ENCODE measurements around the gene ZNF425.
A peak's percentile ranks its signal among the peaks of the same experiment; 100 is the strongest.
"Not testable (repeated sequence)": the region's sequence is repeated elsewhere in the genome, so short reads cannot be mapped to it uniquely, and the experiment has no call there.

ZNF425 gene, protein sequence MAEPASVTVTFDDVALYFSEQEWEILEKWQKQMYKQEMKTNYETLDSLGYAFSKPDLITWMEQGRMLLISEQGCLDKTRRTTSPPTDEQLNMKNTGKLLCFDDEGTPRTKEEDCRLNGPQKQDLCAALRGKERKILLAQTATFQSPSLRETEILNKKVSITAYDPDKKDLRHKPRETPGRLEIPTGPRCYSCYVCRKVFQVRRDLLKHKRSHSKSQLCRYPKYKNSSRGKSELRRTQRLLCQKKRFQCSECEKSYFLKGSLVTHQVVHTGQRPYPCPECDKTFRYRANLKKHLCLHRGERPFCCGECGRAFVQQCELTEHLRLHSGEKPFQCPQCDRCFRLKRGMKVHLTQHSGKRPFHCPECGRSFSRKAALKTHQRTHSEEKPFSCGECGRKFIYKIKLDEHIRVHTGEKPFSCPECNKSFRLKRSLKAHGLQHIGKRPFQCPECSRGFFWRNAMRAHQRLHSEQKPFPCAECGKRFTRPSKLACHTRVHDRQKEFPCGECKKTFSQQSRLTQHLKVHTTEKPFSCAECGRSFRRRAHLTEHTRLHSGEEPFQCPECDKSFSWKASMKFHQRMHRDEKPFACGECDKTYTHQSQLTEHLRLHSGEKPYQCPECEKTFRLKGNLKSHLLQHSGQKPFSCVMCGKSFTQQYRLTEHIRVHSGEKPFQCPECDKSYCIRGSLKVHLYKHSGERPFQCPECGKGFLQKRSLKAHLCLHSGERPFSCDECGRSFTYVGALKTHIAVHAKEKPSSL

DNA sequence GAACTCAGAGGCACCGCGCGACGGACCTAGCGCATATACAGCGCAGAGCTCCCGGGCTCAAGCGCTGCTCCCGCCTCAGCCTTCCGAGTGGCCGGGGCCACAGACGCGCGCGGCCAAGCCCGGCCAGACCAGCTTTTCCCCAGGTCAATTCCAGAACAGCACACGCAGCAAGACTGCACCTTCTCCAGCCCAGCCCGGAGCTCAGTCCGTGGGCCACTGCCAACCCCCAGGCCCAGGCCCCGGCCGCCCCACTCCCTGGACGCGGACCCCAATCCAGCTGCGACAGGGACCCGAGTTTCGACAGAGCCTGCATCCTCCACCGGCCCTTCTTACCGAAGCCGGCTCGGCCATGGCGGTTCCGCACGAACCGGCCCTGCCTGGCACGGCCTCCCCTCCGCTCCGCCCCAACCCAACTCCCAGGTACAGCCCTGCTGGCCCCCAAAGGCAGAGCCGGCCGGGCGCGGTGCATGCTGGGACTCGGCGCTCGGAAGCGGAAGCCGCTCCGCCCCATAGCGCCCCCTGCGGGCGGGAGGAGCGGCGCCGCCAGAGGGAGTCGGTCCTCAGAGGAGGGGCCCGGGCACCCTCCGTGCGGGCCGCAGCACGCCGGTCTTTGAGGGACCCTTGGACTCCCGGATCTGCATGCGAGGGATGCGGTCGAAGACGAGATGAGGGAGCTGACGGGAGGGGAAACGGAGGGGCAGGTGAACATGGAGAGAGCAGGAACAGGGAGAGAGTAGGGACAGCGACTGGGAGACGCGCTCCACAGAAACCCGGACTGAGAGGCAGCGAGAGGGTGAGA lies at the start of gene ZNF425:
ZNF425 (minus strand) TSS at position 462 of the 799 bp plus-strand sequence; CDS start at position 351, 111 bp downstream.
- DNase-seq: peak; percentile 95

DNA sequence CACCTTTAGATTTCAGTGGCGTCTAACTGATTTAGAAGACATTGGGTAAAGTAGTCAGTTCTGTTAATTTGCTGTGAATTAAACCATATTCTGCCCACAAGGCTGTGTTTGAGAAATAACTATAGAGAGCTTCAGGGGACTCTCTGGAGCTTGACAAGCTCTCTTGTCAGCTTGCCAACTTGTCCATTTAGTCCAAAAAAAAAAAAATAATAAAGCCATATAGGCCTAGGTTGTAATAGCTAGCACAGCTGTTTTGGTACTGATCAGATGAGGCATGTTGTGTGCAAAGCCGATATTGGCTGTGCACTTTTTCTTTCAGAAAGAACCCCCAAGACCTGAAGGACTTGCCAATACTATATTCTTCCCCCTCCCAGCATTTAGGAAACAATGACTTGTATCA lies 49.0 kb upstream of the ZNF425 start:
- DNase-seq: no peak

DNA sequence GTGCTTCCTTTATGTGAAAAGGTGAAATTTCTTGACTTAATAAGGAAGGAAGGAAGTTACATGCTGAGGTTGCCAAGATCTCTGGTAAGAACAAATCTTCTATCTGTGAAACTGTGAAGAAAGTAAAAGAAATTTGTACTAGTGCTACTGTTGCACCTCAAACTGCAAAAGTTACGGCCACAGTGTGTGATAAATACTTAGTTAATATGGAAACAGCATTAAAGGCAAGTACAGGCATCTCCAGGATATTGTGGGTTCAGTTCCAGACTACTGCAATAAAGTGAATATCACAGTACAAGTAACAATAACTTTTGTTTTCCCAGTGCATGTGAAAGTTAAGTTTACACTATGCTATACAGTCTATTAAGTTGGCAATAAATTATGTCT lies 46.4 kb upstream of the ZNF425 start:
- DNase-seq: no peak

DNA sequence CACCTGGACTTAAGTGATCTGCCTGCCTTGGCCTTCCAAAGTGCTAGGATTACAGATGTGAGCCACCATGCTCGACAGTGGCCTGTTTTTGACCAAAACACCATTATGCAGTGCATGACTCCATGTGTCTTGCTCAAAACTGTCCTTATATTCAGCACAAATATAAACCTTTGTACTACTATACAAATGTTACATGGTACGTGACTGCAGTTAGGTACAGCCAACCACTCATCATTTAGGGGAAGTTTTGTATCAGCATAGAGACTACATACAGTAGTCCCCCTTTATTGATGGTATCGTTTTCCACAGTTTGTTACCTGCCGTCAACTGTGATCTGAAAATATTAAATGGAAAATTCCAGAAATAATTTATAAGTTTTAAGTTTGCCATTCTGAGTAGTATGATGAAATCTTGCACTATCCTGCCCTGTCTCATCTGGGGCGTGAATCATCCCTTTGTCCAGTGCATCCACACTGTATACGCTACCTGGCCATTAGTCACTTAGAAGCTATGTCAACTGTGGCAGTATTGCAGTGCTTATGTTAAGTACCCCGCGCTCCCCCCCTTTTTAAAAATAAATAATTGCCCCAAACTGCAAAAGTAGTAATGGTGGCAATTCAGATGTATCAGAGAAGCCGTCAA lies 45.9 kb upstream of the ZNF425 start:
- DNase-seq: no peak

DNA sequence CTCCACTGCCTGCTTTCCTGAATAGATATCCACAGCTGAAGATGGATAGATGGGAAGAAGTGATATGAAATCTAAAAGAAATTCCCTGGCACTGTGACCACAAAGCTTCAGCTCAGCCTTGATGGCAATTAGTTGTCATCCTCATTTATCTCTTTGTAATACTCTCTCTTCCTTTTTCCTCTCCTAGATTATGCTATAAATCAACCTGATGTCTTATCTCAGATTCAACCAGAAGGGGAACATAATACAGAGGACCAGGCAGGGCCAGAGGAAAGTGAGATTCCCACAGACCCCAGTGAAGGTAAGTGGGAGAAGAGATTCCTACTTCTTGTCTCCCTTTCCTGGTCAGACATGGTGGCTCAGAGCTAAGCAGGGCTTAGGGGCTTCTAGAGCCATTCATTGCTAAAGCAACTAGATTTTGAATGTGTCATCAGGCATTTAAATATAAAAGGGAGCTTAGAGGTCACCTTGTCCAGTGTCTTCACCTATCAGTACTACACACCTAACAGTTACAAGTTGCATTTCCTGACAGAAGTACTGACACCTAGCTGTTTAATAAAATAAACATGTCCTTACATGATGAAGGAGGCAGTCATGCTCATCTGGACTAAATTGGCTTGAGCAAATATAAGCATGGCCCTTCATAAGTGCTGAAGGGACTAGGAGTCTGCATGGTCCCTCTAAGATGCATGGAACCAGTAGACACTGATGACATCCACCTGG lies 40.7 kb upstream of the ZNF425 start:
- no peak for DNase-seq

DNA sequence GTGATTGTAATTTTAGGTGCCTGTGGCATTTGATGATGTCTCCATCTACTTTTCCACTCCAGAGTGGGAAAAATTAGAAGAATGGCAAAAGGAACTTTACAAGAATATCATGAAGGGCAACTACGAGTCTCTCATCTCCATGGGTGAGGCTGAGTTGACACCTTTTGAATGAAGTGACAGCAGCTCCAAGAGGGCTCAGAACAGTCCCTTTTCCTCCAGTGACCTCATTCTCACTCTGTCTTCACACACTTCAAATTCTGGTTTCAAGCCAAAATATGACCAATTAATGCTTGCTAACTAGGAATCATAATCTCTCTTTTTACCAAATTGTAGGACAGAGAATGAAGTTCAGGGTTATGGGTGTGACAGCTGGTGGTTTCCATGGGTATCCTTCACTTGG lies 40.0 kb upstream of the ZNF425 start:
- DNase-seq: no peak

DNA sequence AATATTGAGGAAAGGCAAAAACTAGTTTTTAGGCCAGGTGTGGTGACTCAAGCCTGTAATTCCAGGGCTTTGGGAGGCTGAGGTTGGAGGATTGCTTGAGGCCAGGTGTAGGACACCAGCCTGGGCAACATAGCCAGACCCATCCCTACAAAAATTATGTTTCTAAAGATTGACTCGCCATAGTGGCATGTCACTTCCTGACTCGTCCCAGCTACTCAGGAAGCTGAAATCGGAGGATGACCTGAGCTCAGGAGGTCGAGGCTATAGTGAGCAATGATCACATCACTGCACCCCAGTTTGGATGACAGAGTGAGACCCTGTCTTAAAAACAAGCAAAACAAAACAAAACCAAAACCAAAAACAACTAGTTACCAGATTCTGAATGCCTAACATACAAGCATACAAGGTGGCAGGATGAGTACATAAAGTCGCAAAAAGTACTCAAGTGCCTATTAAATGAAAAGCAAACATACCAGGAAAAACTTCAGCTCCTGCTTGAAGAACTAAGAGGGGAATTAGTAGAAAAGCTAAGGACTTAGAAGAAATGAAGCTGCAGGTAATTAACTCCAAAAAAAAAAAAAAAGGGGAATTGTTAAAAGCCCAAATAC lies 35.2 kb upstream of the ZNF425 start:
- no peak for DNase-seq

DNA sequence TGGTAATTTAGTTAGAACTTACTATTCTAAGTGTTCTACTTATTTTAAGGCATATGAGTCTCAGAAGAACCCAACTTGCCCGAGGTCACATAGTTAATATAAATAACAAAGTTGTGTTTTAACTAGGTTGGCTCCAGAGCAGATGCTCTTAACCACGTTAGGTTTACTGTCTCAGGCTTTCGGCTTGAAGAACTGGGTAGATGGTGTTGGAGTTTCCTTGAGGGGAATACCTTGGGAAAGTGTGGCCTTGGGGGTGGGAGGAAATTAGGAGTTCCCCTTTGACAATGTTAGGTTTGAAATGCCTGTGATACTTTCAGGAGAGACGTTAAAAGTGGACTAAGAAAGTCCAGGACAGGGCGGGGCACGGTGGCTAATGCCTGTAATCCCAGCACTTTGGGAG lies 30.8 kb upstream of the ZNF425 start:
- DNase-seq: no peak

DNA sequence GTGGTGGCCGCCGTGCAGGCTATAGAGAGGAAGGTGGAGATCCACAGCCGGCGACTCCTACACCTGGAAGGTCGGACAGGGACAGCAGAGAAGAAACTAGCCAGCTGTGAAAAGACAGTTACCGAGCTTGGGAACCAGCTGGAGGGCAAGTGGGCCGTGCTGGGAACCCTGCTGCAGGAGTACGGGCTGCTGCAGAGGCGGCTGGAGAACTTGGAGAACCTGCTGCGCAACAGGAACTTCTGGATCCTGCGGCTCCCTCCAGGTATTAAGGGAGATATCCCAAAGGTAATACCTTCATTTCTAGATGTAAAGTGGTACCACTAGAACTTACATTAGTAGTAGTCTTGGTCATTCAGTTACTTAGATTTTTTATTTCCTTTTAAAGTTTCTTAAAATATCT lies 27.9 kb upstream of the ZNF425 start:
- DNase-seq: no peak

DNA sequence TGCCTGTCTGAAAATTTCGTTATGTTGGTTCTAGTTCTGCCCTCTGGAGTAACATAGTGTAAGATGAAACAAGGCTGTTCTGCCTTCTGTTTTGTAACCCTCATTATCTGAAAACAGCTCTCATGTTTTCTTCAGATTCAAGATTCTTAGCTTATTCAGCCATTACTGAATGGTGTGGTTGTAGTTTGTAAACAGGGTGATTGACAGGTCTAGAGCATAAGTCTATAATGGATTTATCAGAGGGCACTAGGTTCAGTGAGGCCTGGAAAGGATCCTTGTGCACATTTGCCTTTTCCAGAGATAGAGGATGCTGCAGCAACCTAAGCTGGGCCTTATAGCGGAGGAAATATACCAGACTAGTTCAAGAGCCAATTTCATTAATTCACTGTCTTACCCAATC lies 27.2 kb upstream of the ZNF425 start:
- DNase-seq: no peak

DNA sequence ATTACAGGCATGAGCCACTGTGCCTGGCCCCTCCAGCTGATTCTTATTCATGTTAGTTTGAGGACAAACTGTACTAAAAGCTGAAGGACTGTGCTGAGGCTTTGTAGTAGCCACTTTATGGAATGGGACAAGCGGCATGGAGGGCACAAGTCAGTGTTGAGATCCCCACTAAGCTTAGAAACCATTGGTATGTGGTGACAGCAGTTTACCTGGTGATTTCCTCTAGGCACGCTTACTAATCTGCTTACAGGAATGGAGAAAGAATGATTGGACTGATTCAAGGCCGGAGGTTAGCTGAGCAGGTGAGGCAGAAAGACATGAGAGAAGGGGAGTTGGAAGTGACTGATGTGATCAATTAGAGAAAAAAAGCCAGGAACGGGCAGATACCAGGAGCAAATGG lies 24.9 kb upstream of the ZNF425 start:
- DNase-seq: no peak

DNA sequence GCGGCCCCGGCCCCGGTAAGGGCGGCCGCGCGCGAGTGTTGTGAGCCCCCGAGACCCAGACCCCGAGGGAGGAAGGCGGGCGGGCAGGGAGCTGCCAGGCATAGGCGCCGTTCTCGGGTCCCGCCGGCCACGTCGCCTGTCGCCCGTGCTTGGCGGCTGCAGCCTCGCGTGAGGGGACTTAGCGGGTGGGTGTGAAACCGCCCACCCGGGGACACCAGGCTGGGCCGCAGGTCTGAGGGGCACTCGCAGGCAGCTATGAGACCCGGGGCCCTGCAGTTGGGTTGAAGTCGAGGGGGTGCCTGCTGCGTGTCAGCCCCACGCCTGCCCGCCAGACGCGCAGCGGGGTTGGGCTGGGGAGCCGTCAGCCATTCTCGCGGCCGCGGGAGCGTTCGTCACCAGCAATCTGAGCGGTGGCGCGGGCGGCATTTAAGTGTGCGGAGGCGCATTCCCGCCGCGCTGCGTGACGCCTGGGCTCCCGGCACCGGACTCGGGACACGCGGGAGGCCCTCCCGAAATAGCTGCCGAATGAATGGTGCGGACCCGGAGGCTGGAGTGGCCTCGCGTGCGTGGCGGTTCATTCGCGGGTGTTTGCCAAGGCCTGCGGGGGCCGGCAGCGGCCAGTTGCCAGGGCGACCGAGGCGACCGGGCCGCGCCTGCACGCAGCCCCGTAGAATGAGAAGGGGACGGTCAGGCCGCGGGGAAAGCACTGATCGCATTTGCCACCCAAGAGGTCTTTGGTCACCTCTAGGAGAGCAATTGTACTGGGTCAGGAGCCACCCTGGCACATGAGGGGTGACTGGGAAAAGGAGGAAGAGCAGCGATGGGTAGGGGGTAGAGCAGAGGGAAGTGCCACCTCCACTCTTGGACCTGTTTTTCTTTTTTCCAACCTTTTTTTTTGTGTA lies 21.9 kb upstream of the ZNF425 start:
- peak; percentile 73 for DNase-seq

DNA sequence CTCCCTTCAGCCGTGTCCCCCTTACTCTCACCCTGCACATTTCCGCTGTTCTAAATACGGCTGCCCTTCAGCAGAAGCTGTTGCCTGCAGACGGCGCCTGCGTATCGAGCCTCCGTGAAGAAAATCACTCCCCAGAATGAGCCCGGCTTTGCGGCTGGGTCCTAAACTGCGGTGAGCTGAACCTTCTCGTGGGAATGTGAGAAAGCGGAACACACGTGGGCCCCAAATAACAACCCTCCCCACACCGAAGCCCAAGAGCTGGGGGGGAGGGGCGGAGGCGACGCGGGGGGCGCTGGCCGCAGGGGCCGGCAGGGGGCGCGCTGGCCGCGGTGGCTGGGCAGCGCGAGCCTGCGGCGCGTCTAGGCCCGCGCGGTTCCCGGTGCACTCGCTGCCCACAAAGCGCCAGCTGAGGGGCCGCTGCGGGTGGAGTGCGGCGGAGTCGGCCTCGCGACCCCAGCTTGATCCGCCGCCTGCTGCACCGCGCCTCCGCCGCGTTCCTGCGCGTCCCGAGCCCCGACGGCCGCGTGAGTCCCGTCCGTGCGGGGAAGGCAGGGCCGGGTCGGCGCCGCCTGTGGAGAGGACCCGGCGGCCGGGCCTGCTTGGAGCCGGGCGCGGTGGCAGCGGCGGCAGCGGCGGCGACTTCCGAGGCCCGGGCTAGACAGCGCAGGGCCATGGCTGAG lies 21.1 kb upstream of the ZNF425 start, which contains the start of gene ZNF398:
ZNF398 (plus strand) TSS at position 382 of the 680 bp plus-strand sequence; CDS start at position 672, 290 bp downstream.
- DNase-seq: peak; percentile 82

DNA sequence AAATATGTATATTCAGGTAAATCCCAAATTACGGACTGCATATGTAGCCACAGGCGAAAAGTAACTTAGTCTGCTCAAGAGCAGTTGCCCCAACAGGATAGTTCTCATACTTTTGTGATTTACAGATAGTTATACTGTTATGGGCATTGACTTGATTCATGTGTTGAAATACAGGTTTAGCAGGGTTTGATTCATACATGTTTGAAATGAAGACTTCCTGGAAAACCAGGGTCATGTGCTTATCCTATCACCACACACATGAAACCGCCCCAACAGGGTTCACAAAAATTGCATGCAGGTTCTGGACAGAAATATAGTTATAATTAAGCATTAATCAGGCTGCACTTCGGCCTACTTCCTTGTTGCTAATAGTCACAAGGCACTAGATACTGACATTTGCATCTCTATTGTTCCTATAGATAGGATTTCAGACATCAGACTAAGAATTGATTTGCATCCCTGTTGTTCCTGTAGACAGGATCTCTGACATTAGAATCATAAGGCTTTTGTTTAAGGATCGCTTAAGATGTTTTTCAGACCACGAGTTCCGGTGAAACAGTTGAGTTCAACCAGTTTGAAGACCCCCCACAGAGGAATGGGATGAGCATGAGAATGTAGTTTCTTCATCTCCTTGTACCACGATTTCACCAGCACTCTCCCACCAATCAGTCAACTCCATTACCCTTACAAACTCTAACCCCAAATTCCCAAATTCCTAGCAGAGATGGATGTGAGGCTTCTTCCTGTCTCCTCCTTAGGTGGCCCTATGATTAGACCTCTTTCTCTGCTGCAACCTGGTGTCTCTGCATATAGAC lies 19.1 kb upstream of the ZNF425 start:
- no peak for DNase-seq

DNA sequence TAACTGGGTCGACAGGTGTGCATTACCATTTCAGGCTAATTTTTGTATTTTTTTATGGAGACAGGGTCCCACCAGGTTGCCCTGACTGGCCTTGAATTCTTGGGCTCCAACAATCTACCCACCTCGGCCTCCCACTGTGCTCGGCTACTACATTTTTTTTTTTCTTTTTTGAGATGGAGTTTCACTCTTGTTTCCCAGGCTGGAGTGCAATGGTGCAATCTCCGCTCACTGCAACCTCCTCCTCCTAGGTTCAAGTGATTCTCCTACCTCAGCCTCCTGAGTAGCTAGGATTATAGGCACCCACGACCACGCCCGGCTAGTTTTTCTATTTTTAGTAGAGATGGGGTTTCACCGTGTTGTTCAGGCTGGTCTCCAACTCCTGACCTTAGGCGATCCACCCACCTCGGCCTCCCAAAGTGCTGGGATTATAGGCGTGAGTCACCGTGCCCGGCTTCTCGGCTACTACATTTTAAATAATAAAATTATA lies 18.4 kb upstream of the ZNF425 start:
- DNase-seq: not testable (repeated sequence)

DNA sequence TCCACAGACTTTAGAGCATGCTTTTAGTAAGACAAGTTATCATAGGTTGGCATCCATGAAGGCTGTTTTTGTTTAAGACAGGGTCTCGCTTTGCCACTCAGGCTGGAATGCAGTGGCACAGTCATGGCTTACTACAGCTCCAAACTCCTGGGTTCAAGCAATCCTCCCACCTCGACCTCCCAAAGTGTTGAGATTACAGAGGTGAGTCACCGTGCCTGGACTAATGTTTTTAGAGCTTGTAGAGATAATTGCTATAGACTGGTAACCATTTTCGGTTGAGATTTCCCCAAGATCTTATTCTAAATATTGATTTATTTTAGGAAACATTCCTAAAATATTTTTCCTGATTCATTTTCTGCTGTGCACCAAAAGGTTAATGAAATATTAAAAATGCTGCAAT lies 15.8 kb upstream of the ZNF425 start:
- no peak for DNase-seq

DNA sequence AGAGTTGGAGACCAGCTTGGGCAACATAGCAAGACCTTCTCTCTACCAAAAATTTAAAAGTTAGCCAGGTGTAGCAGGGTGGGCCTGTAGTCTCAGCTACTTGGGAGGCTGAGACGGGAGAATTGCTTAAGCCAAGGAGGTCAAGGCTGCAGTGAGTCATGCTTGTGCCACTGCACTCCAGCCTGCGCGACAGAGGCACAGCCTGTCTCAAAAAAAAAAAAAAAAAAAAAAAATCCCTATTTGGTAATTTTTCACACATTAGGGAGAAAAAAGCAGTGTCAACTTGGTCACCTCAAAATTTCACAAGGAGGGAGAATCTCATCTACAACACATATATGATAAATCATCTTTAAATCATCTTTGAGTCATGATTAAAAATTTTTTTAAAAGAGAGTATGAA lies 14.7 kb upstream of the ZNF425 start:
- no peak for DNase-seq

DNA sequence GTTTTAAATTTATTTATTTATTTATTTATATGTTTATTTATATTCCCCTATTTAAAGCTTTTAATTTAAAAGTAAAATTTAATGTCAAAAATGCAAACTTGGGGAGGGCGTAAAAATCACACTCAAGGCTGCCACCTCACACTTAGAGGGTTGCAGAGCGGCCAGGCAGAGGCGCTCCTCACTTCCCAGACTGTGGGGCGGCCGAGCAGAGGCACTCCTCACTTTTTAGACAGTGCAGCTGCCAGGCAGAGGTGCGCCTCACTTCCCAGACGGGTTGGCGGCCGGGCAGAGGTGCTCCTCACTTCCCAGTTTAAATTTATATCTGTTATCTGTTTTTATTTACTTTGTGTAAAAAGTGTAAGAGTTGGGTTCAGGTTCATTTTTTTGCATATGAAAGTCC lies 10.0 kb upstream of the ZNF425 start:
- DNase-seq: no peak

Data from activated naive CD4-positive, alpha-beta T cell treated with anti-CD3 and anti-CD28 coated beads, Interleukin-2, amount 50 U/mL, for 16 hours (primary cell).